Upper lobe of right lung (tissue), 1 donor: ENCODE results near the gene MORC1. TPM values are rescaled to one million over a fixed set of nuclear protein-coding genes. Genes with fewer than 3 reads are reported as not detected.

ENCODE experiments used
- ATAC-seq: fragments of 200-7000 bp; cut with Tn5 transposase; one replicate; pipeline ENCODE4 v1.9.1; 2020; ENCODE audit warnings: mild to moderate bottlenecking, moderate library complexity
- DNase-seq: peaks from one replicate; pipeline ENCODE4 v3.0.0-alpha.2; 2020
- H3K27ac ChIP-seq: fragments of 200-600 bp; one replicate; pipeline ENCODE4 v1.8.0; 2022
- H3K27me3 ChIP-seq: fragments of 200-600 bp; one replicate; pipeline ENCODE4 v1.8.0; 2022; ENCODE audit warnings: mild to moderate bottlenecking
- H3K36me3 ChIP-seq: fragments of 200-600 bp; one replicate; pipeline ENCODE4 v1.8.0; 2022
- H3K4me1 ChIP-seq: fragments of 200-600 bp; one replicate; pipeline ENCODE4 v1.8.0; 2022
- H3K4me3 ChIP-seq: fragments of 200-600 bp; one replicate; pipeline ENCODE4 v1.8.0; 2022; ENCODE audit warnings: mild to moderate bottlenecking
- H3K9me3 ChIP-seq: fragments of 200-600 bp; one replicate; pipeline ENCODE4 v1.8.0; 2022
- CTCF ChIP-seq: fragments of 200-600 bp; IDR thresholded peaks from one replicate; pipeline ENCODE4 v1.8.0; 2022; ENCODE audit warnings: antibody characterized with exemption
- intact Hi-C: fragments of 100-400 bp; cut with DNase I; formaldehyde crosslinking; loops from one replicate; pipeline ENCODE4 v1.11.0; 2022
- total RNA-seq: library from RNA; stranded (reverse); fragmentation: NEBNext Ultra II Directional; extraction: Animal tissue kit (Norgen Biotek cat#: 25700); gene quantifications from one replicate; pipeline ENCODE4 v1.2.1, GENCODE V29; 2021
- donor health status: DM: no; HTN: yes; CAD: no; lungs with severe emphysema.

MORC1 gene
- total RNA-seq, 1 donor from 2014 or later, result not detected

- H3K36me3 ChIP-seq, result no peaks in the 10 kb centered on the region
- H3K27me3 ChIP-seq, result no peaks in the 10 kb centered on the region
- H3K9me3 ChIP-seq, result no peaks in the 10 kb centered on the region
- H3K4me3 ChIP-seq, result no peak overlapping the region
- H3K27ac ChIP-seq, result no peak overlapping the region
- no peak for DNase-seq
- no peaks in the 10 kb centered on the region for H3K4me1 ChIP-seq
- no peak for TF ChIP-seq CTCF
- ATAC-seq, result no peak
- intact Hi-C loops, result no loop called here
Observed at GRCh38 chr3:109132801-109133473, 15.0 kb upstream of the MORC1 start.

- no peaks in the 10 kb centered on the region for H3K36me3 ChIP-seq
- DNase-seq, result no peak
- no peaks in the 10 kb centered on the region for H3K27me3 ChIP-seq
- no peaks in the 10 kb centered on the region for H3K9me3 ChIP-seq
- H3K27ac ChIP-seq, result no peak overlapping the region
- ATAC-seq, result no peak
- intact Hi-C loops, result no loop called here
- TF ChIP-seq CTCF, result no peak
- no peak overlapping the region for H3K4me3 ChIP-seq
- no peaks in the 10 kb centered on the region for H3K4me1 ChIP-seq
Observed at GRCh38 chr3:109131276-109131675, 13.3 kb upstream of the MORC1 start.

GRCh38 chr3:109127553-109127952 lies 9.6 kb upstream of the MORC1 start:
- intact Hi-C loops, result no loop called here
- Histone ChIP-seq H3K4me1 (no peaks in the 10 kb centered on the region), H3K27ac (no peak overlapping the region), H3K36me3 (no peaks in the 10 kb centered on the region), H3K9me3 (no peaks in the 10 kb centered on the region), H3K27me3 (no peaks in the 10 kb centered on the region), H3K4me3 (no peak overlapping the region)
- DNase-seq, result no peak
- TF ChIP-seq CTCF, result no peak
- no peak for ATAC-seq

GRCh38 chr3:109125902-109126301 lies 8.0 kb upstream of the MORC1 start:
- H3K27ac ChIP-seq, result no peak overlapping the region
- H3K9me3 ChIP-seq, result no peaks in the 10 kb centered on the region
- no peaks in the 10 kb centered on the region for H3K27me3 ChIP-seq
- no peak overlapping the region for H3K4me3 ChIP-seq
- H3K4me1 ChIP-seq, result no peaks in the 10 kb centered on the region
- DNase-seq (no peak), ATAC-seq (no peak)
- TF ChIP-seq CTCF, result no peak
- H3K36me3 ChIP-seq, result no peaks in the 10 kb centered on the region
- intact Hi-C loops, result no loop called here

- intact Hi-C loops, result no loop called here
- H3K4me3 ChIP-seq, result no peak overlapping the region
- TF ChIP-seq CTCF, result no peak
- DNase-seq, result no peak
- no peak for ATAC-seq
- H3K36me3 ChIP-seq, result no peaks in the 10 kb centered on the region
- H3K27ac ChIP-seq, result no peak overlapping the region
- H3K4me1 ChIP-seq, result no peaks in the 10 kb centered on the region
- H3K27me3 ChIP-seq, result no peaks in the 10 kb centered on the region
- no peaks in the 10 kb centered on the region for H3K9me3 ChIP-seq
Observed at GRCh38 chr3:109122690-109123089, 4.8 kb upstream of the MORC1 start.

GRCh38 chr3:109118584-109118983 lies 650 bp upstream of the MORC1 start:
- H3K9me3 ChIP-seq, result no peaks in the 10 kb centered on the region
- no peak overlapping the region for H3K27ac ChIP-seq
- DNase-seq (no peak), ATAC-seq (no peak)
- intact Hi-C loops, result no loop called here
- H3K27me3 ChIP-seq, result no peaks in the 10 kb centered on the region
- H3K4me3 ChIP-seq, result no peak overlapping the region
- no peaks in the 10 kb centered on the region for H3K36me3 ChIP-seq
- no peak for TF ChIP-seq CTCF
- H3K4me1 ChIP-seq, result no peaks in the 10 kb centered on the region
